ENCODE measurements around the gene TMEM63A. TPM values are rescaled to one million over a fixed set of nuclear protein-coding genes. Genes with fewer than 3 reads are reported as not detected.

The TMEM63A gene
- total and polyA plus RNA-seq, 2 experiments from 2014 or later, result 11.9 to 13.5 TPM

GRCh38 chr1:225855503-225856300, 26.5 kb downstream of the TMEM63A start:
- no peak overlapping the region for H2AFZ ChIP-seq

DNA sequence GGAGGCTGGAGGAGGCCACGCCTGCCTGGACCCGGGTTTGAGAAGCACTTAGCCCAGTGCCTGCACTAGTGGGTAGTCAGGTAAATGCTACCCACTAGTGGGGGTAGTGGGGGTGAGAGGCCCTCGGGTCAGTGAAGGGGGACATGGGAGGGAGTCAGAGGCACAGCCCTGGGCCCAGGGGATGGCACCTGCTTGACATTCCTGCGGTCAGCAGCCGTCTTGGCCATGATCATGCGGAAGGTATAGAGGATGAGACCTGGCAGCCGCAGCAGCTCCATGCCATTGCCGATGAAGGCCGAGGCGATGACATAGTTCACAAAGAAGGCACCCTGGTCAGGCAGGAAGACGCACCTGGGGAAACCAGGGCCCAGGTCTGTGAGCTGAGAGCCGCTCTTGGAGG, 28.7 kb downstream of the TMEM63A start:
- in situ Hi-C loops (cut with MboI), result loop anchor here (10.0 kb wide), 1 partner anchor 121 kb away; no protein-coding TSS in a partner anchor
- Histone ChIP-seq H3F3A (ENCODE audit: insufficient read depth) (no peaks in the 10 kb centered on the region), H3K4me3 (no peak overlapping the region), H3K36me3 (ENCODE audit: low read depth) (peaks cover 6% of the 10 kb centered on the region; the same call in 1 of the 2 replicates), H3K4me2 (ENCODE audit: unreplicated experiment) (no peak overlapping the region), H3K4me1 (ENCODE audit: insufficient read depth) (no peaks in the 10 kb centered on the region), H3K9ac (no peak overlapping the region), H3K9me3 (ENCODE audit: low read depth) (no peaks in the 10 kb centered on the region), H3K27ac (no peak overlapping the region), H3K9me2 (ENCODE audit: insufficient read depth) (no peaks in the 10 kb centered on the region), H2AFZ (no peak overlapping the region), H3K79me2 (ENCODE audit: insufficient read depth) (no peaks in the 10 kb centered on the region), H4K20me1 (ENCODE audit: insufficient read depth) (no peaks in the 10 kb centered on the region), H3K27me3 (replicated peaks; ENCODE audit: insufficient read depth) (no peaks in the 10 kb centered on the region)
- DNase-seq, result no peak
- 84 to 85% methylated on average over 12 of the region's 12 CpGs for WGBS, 2 experiments (ENCODE audit: low coverage in 1 of 2, low lambda C conversion rate in 2 of 2, missing lambda C conversion rate in 2 of 2)
- no peak for TF ChIP-seq EZH2phosphoT487 (IDR thresholded peaks at IDR 0.05; ENCODE audit: insufficient read depth, low read depth)
- no peak for TF ChIP-seq EZH2 (IDR thresholded peaks at IDR 0.05; ENCODE audit: insufficient read depth, poor library complexity, severe bottlenecking)

More at GRCh38 chr1:225855503-225856300, 26.5 kb downstream of the TMEM63A start:
- H4K20me1 ChIP-seq (ENCODE audit: insufficient read depth), result no peaks in the 10 kb centered on the region
- no peaks in the 10 kb centered on the region for H3K79me2 ChIP-seq (ENCODE audit: insufficient read depth)
- no peaks in the 10 kb centered on the region for H3K27me3 ChIP-seq (replicated peaks; ENCODE audit: insufficient read depth)
- H3K9ac ChIP-seq, result no peak overlapping the region
- peaks cover 6% of the 10 kb centered on the region; the same call in 1 of the 2 replicates for H3K36me3 ChIP-seq (ENCODE audit: low read depth)
- 73 to 80% methylated on average over 8 to 10 of the region's 10 CpGs for WGBS, 2 experiments (ENCODE audit: low coverage in 1 of 2, low lambda C conversion rate in 2 of 2, missing lambda C conversion rate in 2 of 2)
- in situ Hi-C loops (cut with MboI), result loop anchor here (10.0 kb wide), 1 partner anchor 119 kb away; no protein-coding TSS in a partner anchor
- H3K4me3 ChIP-seq, result no peak overlapping the region
- H3K4me2 ChIP-seq (ENCODE audit: unreplicated experiment), result no peak overlapping the region
- TF ChIP-seq EZH2phosphoT487 (IDR thresholded peaks at IDR 0.05; ENCODE audit: insufficient read depth, low read depth) (no peak), EZH2 (IDR thresholded peaks at IDR 0.05; ENCODE audit: insufficient read depth, poor library complexity, severe bottlenecking) (no peak)
- no peak for DNase-seq
- no peaks in the 10 kb centered on the region for H3K9me2 ChIP-seq (ENCODE audit: insufficient read depth)
- H3K9me3 ChIP-seq (ENCODE audit: low read depth), result no peaks in the 10 kb centered on the region
- no peak overlapping the region for H3K27ac ChIP-seq
- no peaks in the 10 kb centered on the region for H3K4me1 ChIP-seq (ENCODE audit: insufficient read depth)
- no peaks in the 10 kb centered on the region for H3F3A ChIP-seq (ENCODE audit: insufficient read depth)

- TF ChIP-seq EZH2phosphoT487 (IDR thresholded peaks at IDR 0.05; ENCODE audit: insufficient read depth, low read depth) (no peak), EZH2 (IDR thresholded peaks at IDR 0.05; ENCODE audit: insufficient read depth, poor library complexity, severe bottlenecking) (no peak)
- DNase-seq, result no peak
- no peak overlapping the region for H2AFZ ChIP-seq
- no peak overlapping the region for H3K9ac ChIP-seq
- H3K36me3 ChIP-seq (ENCODE audit: low read depth), result 0 out of 2 replicates have a peak, but pooled peaks cover 6% of the 10 kb centered on the region
- H3F3A ChIP-seq (ENCODE audit: insufficient read depth), result no peaks in the 10 kb centered on the region
- WGBS, 2 experiments (ENCODE audit: low coverage in 1 of 2, low lambda C conversion rate in 2 of 2, missing lambda C conversion rate in 2 of 2), result 94% methylated on average over 13 of the region's 13 CpGs
- no peak overlapping the region for H3K4me2 ChIP-seq (ENCODE audit: unreplicated experiment)
- H3K9me3 ChIP-seq (ENCODE audit: low read depth), result no peaks in the 10 kb centered on the region
- H4K20me1 ChIP-seq (ENCODE audit: insufficient read depth), result no peaks in the 10 kb centered on the region
- H3K27ac ChIP-seq, result no peak overlapping the region
- no peaks in the 10 kb centered on the region for H3K9me2 ChIP-seq (ENCODE audit: insufficient read depth)
- in situ Hi-C loops (cut with MboI), result loop anchor here (10.0 kb wide), 1 partner anchor 122 kb away; no protein-coding TSS in a partner anchor
- H3K4me1 ChIP-seq (ENCODE audit: insufficient read depth), result no peaks in the 10 kb centered on the region
- no peaks in the 10 kb centered on the region for H3K79me2 ChIP-seq (ENCODE audit: insufficient read depth)
- no peaks in the 10 kb centered on the region for H3K27me3 ChIP-seq (replicated peaks; ENCODE audit: insufficient read depth)
- no peak overlapping the region for H3K4me3 ChIP-seq
These were observed 29.6 kb downstream of the TMEM63A start for GRCh38 chr1:225852413-225853124.

DNA sequence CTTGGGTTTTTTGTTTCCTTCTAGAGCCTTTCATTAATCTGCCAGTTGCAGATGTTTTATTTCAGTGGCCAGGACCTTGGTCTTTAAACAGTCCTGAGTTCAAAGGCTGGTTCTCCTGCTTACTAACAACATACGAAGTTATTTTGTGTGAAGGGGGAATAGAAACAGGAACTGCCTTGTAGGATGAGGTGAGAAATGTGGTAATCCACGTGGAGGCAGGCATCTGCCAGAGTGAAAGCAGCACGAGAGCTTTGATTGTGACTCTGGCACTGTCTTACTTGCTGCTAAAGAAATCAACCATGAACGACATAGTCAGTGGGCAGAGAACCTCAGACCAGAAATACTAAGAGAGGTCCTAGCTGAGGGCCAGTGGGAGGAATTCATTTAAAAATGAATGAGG, 30.4 kb downstream of the TMEM63A start:
- DNase-seq, result no peak
- Histone ChIP-seq H3K36me3 (ENCODE audit: low read depth) (0 out of 2 replicates have a peak, but pooled peaks cover 6% of the 10 kb centered on the region), H3K4me3 (no peak overlapping the region), H3K27ac (no peak overlapping the region), H3K9ac (no peak overlapping the region), H2AFZ (no peak overlapping the region), H3F3A (ENCODE audit: insufficient read depth) (no peaks in the 10 kb centered on the region), H3K4me1 (ENCODE audit: insufficient read depth) (no peaks in the 10 kb centered on the region), H3K9me3 (ENCODE audit: low read depth) (no peaks in the 10 kb centered on the region), H3K27me3 (replicated peaks; ENCODE audit: insufficient read depth) (no peaks in the 10 kb centered on the region), H3K4me2 (ENCODE audit: unreplicated experiment) (no peak overlapping the region), H4K20me1 (ENCODE audit: insufficient read depth) (no peaks in the 10 kb centered on the region), H3K9me2 (ENCODE audit: insufficient read depth) (no peaks in the 10 kb centered on the region), H3K79me2 (ENCODE audit: insufficient read depth) (no peaks in the 10 kb centered on the region)
- in situ Hi-C loops (cut with MboI), result loop anchor here (10.0 kb wide), 1 partner anchor 123 kb away; no protein-coding TSS in a partner anchor
- 69 to 73% methylated on average over 4 of the region's 4 CpGs for WGBS, 2 experiments (ENCODE audit: low coverage in 1 of 2, low lambda C conversion rate in 2 of 2, missing lambda C conversion rate in 2 of 2)
- TF ChIP-seq EZH2phosphoT487 (IDR thresholded peaks at IDR 0.05; ENCODE audit: insufficient read depth, low read depth) (no peak), EZH2 (IDR thresholded peaks at IDR 0.05; ENCODE audit: insufficient read depth, poor library complexity, severe bottlenecking) (no peak)
